H1 (cell line): ENCODE results near the gene UVSSA. TPM values are rescaled to one million over a fixed set of nuclear protein-coding genes. Genes with fewer than 3 reads are reported as not detected.

Source experiments
- CREB1 ChIP-seq: IDR thresholded peaks from 2 replicates; pipeline ENCODE4 v1.6.1; 2012; ENCODE audit warnings: inconsistent platforms
- MAFK ChIP-seq: IDR thresholded peaks from 2 replicates; pipeline ENCODE4 v1.6.1; 2012; ENCODE audit warnings: low read depth, mild to moderate bottlenecking, improper control_type of control experiment, low read length
- NANOG ChIP-seq: IDR thresholded peaks from 2 replicates; pipeline ENCODE4 v1.6.1; 2011; ENCODE audit warnings: low read length, low read depth, mild to moderate bottlenecking, inconsistent platforms; ENCODE audit not compliant: insufficient read depth, poor library complexity, severe bottlenecking
- SUZ12 ChIP-seq: fragments of 200-600 bp; sonication (generic); IDR thresholded peaks from 2 replicates; pipeline ENCODE4 v1.6.1; 2012; ENCODE audit warnings: mild to moderate bottlenecking, inconsistent platforms, low read length, moderate library complexity, mixed read lengths
- polyA plus RNA-seq, 7 experiments: library from polyadenylated mRNA; depleted of rRNA in 3 of 7; stranded (reverse) in 5 of 7; unstranded in 2 of 7; fragments of >200 nt in 5 of 7; fragments of 200-250 nt in 2 of 7; gene quantifications; 1 replicate in 5 of 7; 2 replicates in 1 of 7; 4 replicates in 1 of 7; pipeline versions ENCODE4 v1.2.1 to v1.2.3, GENCODE V29; 2011 to 2013; ENCODE audit warnings: missing spikeins in 2 of 7, mixed read lengths in 2 of 7
- total RNA-seq: library from RNA; stranded (reverse); fragmentation: NEBNext Ultra II Directional; extraction: Animal tissue kit (Norgen Biotek cat#: 25700); gene quantifications from 2 replicates; pipeline ENCODE4 v1.2.1, GENCODE V29; 2021
- TF ChIP-seq, protein P1 (sequence below): IDR thresholded peaks from 2 replicates; pipeline ENCODE4 v1.6.1; 2012; ENCODE audit warnings: inconsistent platforms

The UVSSA gene
- total and polyA plus RNA-seq, 2 of the 8 experiments (the other 6 are each of a cell fraction or from before 2014, with no cell fraction given), result 14.5 to 19.4 TPM

- TF ChIP-seq NANOG (no peak), CREB1 (no peak), SUZ12 (no peak), MAFK (no peak)
- TF ChIP-seq, protein P1, sequence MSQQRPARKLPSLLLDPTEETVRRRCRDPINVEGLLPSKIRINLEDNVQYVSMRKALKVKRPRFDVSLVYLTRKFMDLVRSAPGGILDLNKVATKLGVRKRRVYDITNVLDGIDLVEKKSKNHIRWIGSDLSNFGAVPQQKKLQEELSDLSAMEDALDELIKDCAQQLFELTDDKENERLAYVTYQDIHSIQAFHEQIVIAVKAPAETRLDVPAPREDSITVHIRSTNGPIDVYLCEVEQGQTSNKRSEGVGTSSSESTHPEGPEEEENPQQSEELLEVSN, result no peak
Observed at GRCh38 chr4:1399508-1400190, 52.6 kb downstream of the UVSSA start (continued).
